HG03039 (cell line): Measurements from ENCODE around the gene UFC1.
"Not testable (repeated sequence)": the region's sequence is repeated elsewhere in the genome, so short reads cannot be mapped to it uniquely, and the experiment has no call there.

Source experiments
- ATAC-seq: cut with Tn5 transposase; IDR thresholded peaks from one replicate; pipeline ENCODE4 v1.9.1; 2021; ENCODE audit warnings: mild to moderate bottlenecking, moderate library complexity; ENCODE audit not compliant: unreplicated experiment

Gene UFC1

GRCh38 chr1:161153682-161154337 lies at the start of gene UFC1:
TSS of gene UFC1 (plus strand) at chr1:161153978. CDS start at chr1:161153998, 20 bp downstream.
- ATAC-seq = peak; percentile 69

GRCh38 chr1:161106431-161106830 lies 47.3 kb upstream of the UFC1 start:
- no peak for ATAC-seq

GRCh38 chr1:161111117-161111516 lies 42.7 kb upstream of the UFC1 start:
- ATAC-seq = no peak

DNA sequence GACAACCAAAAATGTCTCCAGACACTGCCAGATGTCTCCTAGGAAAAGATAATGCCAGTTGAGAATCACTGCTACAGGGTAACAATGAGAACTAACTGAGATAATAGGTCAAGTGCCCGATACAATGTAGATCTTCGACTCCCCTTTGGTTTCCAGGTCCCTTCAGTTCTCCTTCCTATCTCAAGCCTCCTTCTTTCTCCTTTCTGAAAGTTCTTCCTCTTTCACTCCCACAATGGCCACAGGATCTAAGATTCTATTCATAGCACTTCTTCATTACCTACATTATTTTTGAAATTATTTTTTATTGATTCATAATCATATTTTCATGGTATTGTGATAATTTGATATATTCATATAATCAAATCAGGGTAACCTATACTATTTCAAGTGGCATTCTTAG lies 42.3 kb upstream of the UFC1 start:
- ATAC-seq = no peak

DNA sequence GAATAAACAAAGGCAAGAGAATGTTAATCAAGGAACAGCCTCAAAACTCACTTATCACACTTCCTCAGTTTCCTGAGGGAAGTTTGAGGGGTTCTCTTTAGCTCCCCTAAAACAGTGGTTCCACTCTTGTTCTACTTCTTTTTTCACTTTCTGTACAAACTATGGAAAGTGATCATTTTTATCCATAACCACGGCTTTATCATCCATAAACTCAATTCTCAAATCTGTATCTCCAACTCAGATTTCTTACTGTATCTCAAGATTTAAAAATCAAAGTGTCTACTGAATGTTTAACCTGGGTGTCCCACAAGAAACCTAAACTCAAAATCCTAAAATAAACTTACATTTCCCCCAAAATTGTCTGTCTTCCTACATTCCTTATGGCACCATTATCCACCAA lies 39.9 kb upstream of the UFC1 start:
- no peak for ATAC-seq

- ATAC-seq = no peak
Measured at GRCh38 chr1:161114556-161114955, 39.2 kb upstream of the UFC1 start.

- ATAC-seq = no peak
Measured at GRCh38 chr1:161115132-161115711, 38.6 kb upstream of the UFC1 start.

GRCh38 chr1:161115961-161116360 lies 37.8 kb upstream of the UFC1 start:
- not testable (repeated sequence) for ATAC-seq

DNA sequence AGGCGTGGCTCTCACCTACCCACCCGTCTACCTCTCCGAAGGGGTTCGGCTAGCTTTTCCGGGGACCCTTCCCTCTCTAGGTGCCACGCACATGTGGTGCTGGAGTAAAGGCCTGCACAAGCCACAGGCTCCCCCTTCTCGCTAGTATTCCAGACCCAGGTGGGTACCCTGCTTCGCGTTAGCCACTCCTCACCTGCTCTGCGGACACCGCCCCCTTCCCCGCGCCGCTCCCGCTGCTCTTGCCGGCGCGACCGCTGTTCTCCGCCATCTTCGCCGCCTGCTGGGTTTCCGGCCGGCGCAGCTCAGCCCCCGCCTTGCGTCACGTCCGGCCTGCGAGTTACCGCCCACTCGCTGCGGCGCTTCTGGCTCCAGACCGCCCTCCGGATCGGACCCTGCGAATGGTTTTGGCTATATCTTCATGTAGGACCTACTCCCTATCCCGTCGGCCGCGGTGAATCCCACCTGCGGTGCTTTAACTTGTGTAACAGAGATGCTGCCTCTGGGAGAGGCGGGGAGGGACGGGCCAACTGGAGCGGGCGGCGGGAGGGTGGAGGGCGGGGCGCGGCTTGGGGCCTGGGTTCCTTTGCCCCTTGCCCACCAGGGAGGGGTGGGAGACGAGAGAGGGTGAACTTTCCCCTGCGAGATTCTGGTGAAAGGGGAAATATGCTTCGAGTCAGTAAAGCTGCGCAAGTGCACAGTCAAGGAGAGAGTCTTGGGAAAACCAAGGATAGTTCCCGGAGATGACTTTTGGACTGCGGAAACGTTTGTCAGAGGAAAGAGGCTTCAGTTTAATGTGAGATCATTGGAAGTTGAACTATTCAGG lies 35.8 kb upstream of the UFC1 start, which contains the start of the genes NIT1 and PFDN2:
TSS of gene NIT1 (plus strand) at position 347 of the 823 bp plus-strand sequence. CDS start at position 419, 72 bp downstream.
TSS of gene PFDN2 (minus strand) at position 279 of the 823 bp plus-strand sequence. CDS start at position 268, 11 bp downstream.
- ATAC-seq = peak; percentile 75

GRCh38 chr1:161119092-161119903 lies 34.5 kb upstream of the UFC1 start:
- no peak for ATAC-seq

- no peak for ATAC-seq
Measured at GRCh38 chr1:161121042-161121650, 32.6 kb upstream of the UFC1 start.

- no peak for ATAC-seq
Measured at GRCh38 chr1:161121834-161122233, 31.9 kb upstream of the UFC1 start.

- no peak for ATAC-seq
Measured at GRCh38 chr1:161122967-161123366, 30.8 kb upstream of the UFC1 start.

- no peak for ATAC-seq
Measured at GRCh38 chr1:161127649-161128048, 26.1 kb upstream of the UFC1 start.

DNA sequence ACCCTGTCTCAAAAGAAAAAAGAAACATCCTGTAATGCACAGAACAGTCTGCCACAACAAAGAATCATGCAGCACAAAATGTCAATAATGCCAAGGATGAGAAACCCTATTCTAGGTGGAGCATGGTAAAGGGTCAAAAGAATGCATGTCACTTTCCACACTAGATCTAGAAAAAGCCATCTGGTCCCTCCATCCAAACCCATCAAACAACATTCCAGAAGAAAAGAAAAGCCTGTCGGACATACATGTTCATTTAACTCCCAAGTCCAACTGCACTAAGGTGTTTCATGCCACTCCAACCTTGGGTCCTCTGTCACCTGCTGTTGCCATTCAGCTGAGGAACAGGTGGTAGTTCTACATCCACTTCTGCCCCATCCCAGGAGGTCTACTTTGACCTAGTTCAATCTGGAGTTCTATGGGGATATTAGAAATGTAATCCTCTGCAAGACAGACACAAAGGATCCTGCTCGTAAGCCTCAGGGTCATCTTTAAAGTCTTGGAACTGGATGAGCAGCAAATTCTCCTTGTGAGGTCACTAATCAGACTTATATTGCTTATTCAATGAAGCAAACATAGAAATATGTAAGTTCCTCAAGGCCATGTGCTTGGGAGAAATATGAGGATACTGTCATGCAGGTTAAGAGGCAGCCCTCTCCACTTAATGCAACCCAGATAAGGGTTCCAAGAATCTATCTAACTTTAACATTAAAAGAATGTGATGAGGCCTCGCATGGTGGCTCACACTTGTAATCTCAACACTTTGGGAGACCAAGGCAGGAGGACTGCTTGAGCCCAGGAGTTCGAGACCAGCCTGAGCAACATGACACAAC lies 25.0 kb upstream of the UFC1 start:
- ATAC-seq = no peak

GRCh38 chr1:161130266-161130665 lies 23.5 kb upstream of the UFC1 start:
- no peak for ATAC-seq

DNA sequence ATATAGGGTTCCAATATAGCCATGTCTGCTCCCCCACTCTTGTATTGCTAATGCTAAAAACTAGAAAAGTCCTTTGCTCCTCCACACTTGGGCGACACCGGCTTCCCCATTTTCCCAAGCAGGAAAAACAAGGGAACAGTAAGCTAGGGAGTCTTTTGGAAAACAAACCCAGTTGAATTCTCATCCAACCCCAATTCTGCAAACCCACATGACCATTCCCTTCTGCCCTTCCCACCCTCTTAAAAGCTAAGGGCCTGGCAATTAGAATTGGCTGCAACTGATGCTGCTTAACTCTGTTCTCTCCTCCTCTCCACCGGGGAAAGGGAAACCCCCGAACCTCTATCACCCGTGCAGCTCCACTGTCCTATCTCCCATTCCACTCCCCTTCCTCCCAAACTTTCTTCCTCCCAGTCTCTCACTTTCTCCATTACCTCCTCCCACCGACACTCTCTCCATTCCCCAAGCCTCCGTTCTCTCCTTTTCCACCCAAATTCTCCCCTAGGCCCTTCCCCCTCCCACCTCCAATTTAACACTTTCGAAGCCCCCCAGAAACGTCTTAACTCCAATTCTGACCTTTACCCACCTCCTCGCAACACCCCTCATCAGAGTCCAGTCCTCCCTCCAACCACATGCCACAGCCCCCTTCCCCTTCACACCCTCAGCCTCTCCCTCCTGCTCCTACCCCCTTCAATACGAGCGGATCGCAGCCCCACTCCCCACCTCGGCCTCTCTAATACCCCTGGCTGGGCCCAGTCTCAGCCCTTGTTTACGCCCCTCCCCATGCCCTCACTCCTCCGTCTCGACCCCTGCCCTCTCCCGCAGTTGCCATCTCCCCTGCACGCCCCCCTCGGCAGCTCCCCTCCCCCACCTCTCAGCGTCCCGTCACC lies 22.0 kb upstream of the UFC1 start:
- ATAC-seq = no peak

DNA sequence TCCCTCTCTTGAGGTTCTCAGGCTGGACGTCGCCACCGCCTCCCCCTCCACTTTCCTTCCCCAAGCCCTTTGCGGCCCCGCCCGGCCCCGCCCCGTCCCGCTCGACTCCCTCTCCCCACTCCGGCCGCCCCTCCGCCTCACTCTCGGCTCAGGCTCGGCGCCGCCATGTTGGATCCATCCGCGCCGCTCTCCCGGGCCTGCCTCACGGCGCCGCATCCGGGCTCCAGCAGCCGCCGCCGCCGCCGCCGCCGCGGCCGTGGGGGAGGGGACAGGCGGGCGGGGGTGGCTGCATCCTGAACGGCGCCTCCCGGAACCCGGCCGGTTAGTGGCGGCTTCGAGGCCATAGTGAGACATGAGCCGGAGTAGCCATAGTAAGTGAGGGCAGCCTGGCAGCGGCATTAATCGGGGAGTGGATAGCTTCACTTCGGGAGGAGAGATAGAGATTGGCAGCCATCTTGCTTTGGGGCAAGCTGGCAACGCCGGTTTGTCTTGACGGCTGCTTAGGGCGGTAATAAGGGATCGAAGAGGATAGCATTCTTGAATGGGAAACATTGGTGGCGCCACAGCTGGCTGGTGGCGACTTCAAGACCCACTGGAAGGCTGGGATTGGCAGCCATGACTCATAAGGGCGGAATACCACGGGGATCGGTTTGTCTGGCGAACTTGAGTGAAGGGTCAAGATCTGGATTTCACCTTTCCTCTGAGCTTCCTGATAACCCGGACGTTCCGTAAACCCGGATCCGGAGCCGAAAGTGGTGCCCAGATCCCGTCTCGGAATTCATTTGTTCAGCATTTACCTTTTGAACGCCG lies 21.2 kb upstream of the UFC1 start, which contains the start of gene DEDD:
TSS of gene DEDD (minus strand) at position 258 of the 810 bp plus-strand sequence. CDS start 8,205 bp downstream, outside the sequence.
- peak; percentile 89 for ATAC-seq
